Inflammatory macrophage (primary cell): ENCODE measurements around the gene RDX.
"Not testable (repeated sequence)": the region's sequence is repeated elsewhere in the genome, so short reads cannot be mapped to it uniquely, and the experiment has no call there.

ENCODE experiments used
- DNase-seq, 2 donors: peaks; one replicate each; pipeline ENCODE4 v3.0.0-alpha.2; 2020 to 2022

RDX gene

GRCh38 chr11:110269996-110270395, 26.4 kb downstream of the RDX start:
- DNase-seq, result no peak

GRCh38 chr11:110268441-110268840, 28.0 kb downstream of the RDX start:
- DNase-seq, result no peak

GRCh38 chr11:110262072-110262403, 34.4 kb downstream of the RDX start:
- DNase-seq, result no peak

- DNase-seq, result no peak
Observed at GRCh38 chr11:110261195-110262071, 35.0 kb downstream of the RDX start.

GRCh38 chr11:110253525-110253924, 42.9 kb downstream of the RDX start:
- no peak for DNase-seq

- no peak for DNase-seq
Observed at GRCh38 chr11:110251836-110252235, 44.6 kb downstream of the RDX start.

GRCh38 chr11:110250168-110250567, 46.2 kb downstream of the RDX start:
- DNase-seq, result no peak

- DNase-seq, result peak in 1 of 2 donors; percentile 30
Observed at GRCh38 chr11:110249766-110250165, 46.6 kb downstream of the RDX start.

- no peak for DNase-seq
Observed at GRCh38 chr11:110249066-110249465, 47.3 kb downstream of the RDX start.

GRCh38 chr11:110243791-110244190, 52.6 kb downstream of the RDX start:
- DNase-seq, result peak; percentile 47 to 71

GRCh38 chr11:110242746-110243145, 53.7 kb downstream of the RDX start:
- DNase-seq, result no peak

- DNase-seq, result no peak
Observed at GRCh38 chr11:110242188-110242587, 54.2 kb downstream of the RDX start.

GRCh38 chr11:110235966-110236365, 60.4 kb downstream of the RDX start:
- DNase-seq, result peak; percentile 6 to 44

GRCh38 chr11:110230377-110230776, 66.0 kb downstream of the RDX start:
- DNase-seq, result no peak

- DNase-seq, result no peak
Observed at GRCh38 chr11:110219006-110219785, 77.2 kb downstream of the RDX start.

- DNase-seq, result no peak
Observed at GRCh38 chr11:110217936-110218335, 78.5 kb downstream of the RDX start.

GRCh38 chr11:110217223-110217877, 79.1 kb downstream of the RDX start:
- no peak for DNase-seq

- DNase-seq, result not testable (repeated sequence)
Observed at GRCh38 chr11:110209313-110209694, 87.1 kb downstream of the RDX start.

- not testable (repeated sequence) for DNase-seq
Observed at GRCh38 chr11:110208678-110209312, 87.6 kb downstream of the RDX start.

GRCh38 chr11:110207123-110207522, 89.3 kb downstream of the RDX start:
- no peak for DNase-seq

GRCh38 chr11:110200836-110201235, 95.6 kb downstream of the RDX start:
- no peak for DNase-seq

GRCh38 chr11:110200241-110200640, 96.2 kb downstream of the RDX start:
- DNase-seq, result no peak
